Loucy (cell line): ENCODE measurements around the gene FLRT3.

ENCODE experiments used
- EZH2phosphoT487 ChIP-seq: fragments of 200-600 bp; IDR thresholded peaks from 2 replicates; pipeline ENCODE4 v1.6.1; 2018; ENCODE audit warnings: antibody characterized with exemption, mild to moderate bottlenecking, moderate library complexity, borderline replicate concordance
- TF ChIP-seq, protein P1 (sequence below): fragments of 200-600 bp; sonication (generic); conservative IDR thresholded peaks from 2 replicates; pipeline ENCODE4 v1.5.1; 2014; ENCODE audit warnings: mild to moderate bottlenecking, antibody characterized with exemption, low read length

DNA sequence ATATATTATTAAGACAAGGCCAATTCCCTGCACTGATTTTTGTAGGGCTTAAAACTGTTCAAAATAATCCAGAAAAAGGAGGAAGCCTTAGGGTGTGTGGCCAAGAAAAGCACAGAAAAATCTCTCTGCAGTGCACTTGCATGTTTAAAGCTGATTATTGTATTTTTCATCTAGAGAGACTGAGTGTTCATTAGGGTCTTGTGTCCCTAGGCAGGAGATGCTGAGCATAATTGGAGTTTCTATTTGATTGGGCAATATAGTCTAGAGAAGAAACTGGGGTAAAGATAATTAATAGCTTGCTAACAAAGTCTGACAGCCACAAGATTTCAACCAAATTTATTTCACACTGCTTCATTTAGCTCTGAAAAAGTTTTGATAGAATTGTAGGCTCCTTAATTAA, 2.4 kb downstream of the FLRT3 start:
- TF ChIP-seq, protein P1, sequence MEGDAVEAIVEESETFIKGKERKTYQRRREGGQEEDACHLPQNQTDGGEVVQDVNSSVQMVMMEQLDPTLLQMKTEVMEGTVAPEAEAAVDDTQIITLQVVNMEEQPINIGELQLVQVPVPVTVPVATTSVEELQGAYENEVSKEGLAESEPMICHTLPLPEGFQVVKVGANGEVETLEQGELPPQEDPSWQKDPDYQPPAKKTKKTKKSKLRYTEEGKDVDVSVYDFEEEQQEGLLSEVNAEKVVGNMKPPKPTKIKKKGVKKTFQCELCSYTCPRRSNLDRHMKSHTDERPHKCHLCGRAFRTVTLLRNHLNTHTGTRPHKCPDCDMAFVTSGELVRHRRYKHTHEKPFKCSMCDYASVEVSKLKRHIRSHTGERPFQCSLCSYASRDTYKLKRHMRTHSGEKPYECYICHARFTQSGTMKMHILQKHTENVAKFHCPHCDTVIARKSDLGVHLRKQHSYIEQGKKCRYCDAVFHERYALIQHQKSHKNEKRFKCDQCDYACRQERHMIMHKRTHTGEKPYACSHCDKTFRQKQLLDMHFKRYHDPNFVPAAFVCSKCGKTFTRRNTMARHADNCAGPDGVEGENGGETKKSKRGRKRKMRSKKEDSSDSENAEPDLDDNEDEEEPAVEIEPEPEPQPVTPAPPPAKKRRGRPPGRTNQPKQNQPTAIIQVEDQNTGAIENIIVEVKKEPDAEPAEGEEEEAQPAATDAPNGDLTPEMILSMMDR, result no peak
- no peak for TF ChIP-seq EZH2phosphoT487
